Measurements from ENCODE around the gene PRELID1.

Gene PRELID1

DNA sequence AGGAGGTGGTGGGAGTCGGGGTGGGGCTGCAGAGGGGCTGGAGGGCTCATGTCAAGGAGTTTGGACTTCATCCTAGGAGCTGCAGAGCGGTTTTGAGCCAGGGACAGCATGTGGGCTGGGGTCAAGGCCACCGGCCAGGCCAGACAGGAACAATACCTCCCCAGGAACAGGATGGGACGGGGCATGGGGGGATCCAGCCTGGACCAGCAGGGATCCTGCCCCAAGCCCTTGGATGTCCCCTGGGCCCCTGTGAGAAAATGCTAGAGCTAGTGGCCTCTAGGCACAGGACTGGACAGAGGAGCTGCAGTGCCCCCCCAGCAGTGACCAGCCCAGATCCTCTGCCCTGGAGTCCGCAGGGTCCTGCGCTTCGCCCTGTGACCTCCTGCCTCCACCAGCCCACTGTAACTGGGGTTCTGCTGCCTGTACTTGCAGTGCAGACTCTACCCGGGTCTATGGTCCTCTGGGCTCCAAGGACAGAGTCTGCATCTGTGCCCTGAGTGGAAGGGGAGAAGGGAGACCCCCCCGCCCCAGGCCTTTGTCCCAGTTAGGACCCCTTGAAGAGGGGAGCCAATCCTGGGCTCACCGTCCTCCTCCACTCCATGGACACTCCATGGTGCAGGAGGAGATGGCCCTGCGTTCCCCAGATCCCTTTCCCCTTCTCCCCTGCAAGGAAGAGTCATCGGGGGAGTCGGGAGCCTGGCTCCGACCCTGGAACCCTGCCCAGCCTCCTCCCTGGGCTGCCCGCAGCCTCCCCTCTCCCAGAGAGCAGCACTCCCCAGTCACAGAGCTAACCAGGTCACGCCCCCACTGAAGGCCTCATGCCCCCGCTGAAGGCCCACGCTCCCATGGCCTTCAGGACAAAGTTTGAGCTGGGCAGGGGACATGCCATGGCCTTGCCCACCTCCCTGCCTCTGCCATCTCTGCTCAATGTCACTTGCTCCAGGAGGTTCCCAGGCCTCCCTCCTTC is 11.1 kb downstream of the PRELID1 start:
- DNase-seq = no peak

DNA sequence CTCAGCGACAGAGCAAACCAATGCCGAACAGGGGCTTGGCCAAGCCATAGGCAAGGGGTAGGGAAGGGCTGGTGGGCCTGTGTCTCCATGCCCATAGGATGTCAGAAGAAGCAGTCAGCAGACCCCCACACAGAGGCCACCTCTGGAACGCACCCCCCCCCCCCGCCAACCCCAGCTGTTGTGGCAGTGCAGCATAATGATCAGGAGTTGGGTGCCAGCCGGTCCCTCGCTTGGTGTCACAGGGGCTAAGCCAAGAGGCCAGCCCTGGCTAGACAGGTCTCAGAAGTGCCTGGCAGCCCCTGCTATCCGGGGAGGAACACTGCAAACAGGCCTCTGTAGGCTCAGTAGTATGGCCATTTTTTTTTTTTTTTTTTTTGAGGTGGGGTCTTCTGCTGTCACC is 11.8 kb downstream of the PRELID1 start:
- DNase-seq = no peak

DNA sequence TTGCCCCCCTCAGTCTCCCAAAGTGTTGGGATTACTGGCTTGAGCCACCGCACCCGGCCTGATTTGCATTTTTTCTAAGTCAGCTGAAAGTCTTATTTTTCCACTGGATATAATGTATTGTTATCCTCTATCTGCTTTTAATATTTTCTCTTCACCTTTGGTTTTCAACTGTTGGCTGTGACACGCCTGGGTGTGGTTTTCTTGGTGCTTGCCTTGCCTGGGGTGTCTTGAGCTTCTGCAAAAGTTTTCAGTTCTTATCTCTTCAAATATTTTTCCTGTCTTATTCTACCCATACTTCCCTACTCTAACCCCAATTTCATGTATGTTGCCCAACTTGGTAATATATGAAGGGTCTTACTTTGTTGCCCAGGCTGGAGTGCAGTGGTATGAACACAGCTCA is 12.4 kb downstream of the PRELID1 start:
- DNase-seq = no peak

DNA sequence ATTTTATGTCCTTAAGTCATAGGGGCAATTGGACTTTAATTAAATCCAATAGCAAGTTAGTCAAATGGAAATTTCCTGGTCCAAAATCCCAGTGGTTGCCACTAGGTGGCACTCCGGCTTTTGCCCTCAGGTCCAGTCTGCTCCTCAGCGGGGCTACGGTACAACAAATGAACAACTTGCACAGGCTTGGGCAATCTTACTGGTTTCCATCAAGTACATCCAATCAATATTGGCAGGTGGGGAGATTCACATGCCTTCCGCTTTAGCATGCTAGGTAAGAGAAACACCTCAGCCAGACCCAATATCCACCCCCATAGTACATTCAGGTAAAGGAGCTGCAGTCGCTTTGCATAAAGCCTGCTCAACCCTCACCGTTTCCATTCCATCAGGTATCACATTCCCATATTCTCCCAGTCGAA is 14.4 kb downstream of the PRELID1 start:
- DNase-seq = peak; percentile 59

DNA sequence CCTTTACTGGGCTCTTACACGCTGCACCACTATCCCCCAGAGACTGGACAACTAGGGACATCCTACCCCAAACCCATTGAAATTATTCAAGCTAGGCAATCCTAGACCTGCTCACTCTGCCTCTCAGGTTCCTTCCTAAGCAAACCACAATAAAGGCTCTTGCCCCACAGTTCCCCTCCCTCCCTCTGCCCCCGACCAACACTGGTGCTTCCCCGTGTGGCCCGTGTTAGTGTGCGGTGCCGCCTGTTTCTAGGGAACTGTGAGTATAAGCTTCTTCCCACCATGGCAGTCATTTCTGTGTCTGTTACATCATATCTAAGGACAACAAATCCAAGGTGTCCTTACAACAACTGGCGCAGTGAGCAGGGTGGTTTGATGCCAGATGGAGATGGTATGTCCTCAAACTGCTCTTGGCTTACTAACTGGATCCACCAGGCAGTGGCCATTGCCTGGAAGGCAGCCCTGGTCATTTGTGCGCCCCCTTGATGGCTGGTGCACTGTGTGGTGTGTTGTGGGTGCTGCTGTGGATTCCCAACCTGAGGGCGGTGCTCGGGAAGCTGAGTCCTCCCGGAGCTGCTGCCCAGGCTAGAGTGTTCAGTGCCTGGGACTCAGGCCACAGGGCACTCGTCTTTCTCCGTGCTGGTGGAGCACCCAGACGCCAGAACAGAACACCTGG is 16.5 kb downstream of the PRELID1 start:
- DNase-seq = no peak

DNA sequence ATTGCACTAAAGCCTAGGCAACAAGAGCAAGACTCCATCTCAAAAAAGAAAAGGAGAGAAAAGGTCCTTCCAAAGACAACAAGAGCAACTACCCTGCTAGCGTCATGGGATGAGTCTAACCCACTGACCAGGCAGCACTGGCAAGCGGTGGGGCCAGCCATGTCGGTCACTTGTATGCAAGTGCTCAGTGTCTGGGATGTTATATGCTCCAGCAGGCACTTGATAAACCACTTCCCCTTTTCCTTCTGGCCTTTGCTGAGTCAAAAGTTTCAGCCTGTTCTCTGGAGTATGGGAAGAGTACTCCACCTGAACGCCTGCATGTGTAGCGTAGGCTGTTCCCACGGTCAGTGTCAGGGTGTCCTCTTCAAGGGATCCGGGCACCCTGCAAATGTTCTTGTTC is 17.3 kb downstream of the PRELID1 start:
- no peak for DNase-seq

DNA sequence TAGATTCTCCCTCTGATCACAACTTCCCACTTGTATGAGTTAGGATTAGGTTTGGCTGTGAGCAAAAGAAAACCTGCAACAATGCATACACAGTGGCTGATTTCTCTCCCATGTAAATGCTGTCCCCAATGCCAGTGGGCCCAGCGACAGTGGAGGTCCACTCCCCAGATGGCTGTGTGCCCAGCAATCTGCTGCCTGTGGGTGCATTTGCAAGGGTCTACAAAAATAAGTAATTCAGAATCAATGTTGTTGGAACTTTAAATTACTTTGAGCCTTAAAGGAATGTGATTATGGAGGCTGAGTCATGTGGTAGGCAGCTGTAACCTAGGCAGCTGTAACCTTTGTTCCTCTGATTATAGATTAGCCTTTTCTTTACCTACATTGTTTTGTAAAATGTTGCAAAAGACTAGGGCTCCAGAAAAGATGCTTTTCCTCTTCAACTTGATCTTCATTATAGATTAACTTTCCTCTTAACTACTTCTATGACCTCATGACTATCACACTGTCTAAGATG is 22.3 kb downstream of the PRELID1 start:
- DNase-seq = no peak

DNA sequence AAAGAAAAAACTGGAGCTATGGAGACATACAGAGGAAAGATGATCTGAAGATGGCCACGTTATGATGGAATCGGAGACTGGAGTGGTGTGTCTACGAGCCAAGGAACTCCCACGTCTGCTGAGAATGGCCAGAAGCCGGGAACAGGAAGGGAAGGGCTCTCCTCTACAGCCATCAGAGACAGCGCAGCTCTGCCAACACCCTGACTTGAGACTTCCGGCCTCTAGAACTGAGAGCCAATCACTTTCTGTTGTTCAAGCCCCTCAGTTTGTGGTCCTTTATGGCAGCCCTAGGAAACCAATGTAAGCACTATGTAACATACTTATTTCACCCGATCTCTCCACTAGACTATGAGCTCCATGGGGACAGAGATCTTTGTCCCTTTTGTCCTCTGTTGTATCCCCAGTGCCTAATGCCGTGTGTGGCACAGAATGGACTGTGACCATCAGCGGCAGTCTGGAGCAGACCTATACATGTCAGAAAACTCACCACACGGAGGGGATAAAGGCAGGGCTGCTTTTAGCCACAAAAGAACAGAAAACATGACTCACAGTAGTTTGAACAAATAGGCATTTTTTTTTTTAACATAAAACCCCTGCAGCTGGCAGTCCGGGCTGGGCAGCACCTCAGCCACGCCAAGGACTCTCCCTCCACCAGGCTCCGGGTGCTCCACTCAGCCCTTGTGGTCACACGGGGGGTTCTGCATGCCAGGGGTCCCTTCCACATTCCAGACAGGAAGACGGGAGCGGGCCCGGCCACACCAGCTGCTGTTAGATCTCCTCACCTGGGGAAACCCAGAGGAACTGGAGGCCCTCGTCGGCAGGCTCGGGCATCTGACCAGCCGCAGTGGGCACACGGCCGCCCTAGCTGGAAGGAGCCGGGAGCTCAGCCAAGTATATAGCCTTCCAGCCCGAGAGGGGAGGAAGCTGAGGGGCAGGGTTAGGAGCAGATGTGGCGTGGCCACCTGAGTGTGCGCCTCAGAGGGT is 24.2 kb downstream of the PRELID1 start:
- DNase-seq = no peak

DNA sequence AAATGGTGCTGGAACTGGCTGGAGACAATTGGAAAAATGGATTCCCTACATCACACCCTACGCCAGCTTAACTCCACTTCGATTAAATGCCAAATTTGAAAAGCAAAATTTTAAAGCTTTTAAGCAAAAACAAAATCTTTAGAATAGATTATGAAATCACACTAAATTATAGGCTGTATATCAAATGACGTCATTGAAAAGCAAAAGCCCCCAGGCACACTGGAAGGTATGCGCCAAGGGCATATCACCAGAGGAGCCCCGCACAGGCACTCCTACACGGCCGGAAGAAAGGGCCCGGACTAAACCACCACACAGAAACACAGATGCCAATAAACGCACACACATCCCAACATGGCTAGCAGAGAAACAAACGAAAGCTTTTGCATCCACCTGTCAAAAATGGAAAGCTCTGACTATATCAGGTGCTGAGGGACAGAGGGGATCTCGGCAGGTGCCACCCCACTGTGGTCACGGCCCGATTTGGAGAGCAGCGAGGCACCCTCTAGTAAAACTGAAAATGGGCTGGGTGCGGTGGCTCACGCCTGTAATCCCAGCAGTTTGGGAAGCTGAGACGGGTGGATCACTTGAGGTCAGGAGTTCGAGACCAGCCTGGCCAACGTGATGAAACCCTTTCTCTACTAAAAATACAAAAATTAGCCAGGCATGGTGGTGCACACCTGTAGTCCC is 25.1 kb downstream of the PRELID1 start:
- no peak for DNase-seq

DNA sequence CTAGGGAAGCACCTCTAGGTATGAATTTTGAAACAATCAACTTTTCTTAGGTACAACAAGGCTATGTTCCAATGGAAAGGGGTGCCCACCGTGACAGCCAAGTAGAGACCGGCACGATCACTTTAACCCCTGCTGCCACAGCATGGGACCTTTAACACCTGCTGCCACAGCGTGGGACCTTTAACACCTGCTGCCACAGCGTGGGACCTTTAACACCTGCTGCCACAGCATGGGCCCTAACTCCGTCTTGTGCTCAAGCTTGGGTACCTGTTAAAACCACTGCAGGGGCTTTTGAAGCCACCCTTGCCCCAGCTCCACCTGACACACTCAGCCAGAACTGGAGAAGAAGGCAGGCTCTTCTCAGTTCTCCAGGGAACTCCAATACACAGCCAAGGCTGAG is 26.3 kb downstream of the PRELID1 start:
- DNase-seq = no peak

DNA sequence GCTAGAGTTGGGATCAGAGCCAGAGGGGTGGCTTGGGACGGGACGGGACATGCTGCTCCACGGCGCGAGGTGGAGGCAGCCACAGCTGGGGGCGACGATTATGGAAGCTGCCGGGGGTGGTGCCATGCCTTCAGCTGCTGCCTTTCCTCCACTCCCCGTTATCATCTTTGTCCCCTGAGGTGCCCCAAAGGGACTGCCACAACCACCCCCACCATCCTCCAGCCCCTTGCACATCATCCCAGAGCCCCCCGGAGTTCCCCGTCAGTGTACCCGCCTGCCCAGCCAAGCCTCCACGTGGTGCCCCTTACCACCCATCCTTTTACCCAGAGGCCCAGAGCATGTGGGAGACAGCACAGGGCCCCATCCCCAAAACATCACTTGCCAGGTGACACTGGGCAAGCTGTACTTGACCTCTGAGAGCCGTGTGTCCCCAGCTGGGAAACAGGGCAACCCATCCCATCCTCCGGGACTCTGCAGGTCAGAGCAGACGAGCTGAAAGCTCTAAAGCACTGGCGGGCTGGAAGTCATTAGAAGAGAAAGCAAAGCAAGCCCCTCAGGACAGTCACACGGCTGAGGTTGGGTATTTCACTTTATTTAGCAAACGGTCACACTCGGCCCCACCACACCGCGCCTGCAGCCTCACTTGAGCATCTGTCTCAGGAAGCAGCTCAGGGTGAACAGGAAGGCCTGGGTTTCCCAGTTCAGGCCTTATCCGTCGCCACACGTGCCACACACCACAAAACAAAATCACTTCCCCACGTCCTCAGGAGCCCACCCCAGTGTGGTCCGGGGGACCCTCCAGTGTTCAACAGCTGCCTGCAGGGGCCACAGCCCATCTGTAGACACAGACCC is 27.6 kb downstream of the PRELID1 start:
- no peak for DNase-seq

DNA sequence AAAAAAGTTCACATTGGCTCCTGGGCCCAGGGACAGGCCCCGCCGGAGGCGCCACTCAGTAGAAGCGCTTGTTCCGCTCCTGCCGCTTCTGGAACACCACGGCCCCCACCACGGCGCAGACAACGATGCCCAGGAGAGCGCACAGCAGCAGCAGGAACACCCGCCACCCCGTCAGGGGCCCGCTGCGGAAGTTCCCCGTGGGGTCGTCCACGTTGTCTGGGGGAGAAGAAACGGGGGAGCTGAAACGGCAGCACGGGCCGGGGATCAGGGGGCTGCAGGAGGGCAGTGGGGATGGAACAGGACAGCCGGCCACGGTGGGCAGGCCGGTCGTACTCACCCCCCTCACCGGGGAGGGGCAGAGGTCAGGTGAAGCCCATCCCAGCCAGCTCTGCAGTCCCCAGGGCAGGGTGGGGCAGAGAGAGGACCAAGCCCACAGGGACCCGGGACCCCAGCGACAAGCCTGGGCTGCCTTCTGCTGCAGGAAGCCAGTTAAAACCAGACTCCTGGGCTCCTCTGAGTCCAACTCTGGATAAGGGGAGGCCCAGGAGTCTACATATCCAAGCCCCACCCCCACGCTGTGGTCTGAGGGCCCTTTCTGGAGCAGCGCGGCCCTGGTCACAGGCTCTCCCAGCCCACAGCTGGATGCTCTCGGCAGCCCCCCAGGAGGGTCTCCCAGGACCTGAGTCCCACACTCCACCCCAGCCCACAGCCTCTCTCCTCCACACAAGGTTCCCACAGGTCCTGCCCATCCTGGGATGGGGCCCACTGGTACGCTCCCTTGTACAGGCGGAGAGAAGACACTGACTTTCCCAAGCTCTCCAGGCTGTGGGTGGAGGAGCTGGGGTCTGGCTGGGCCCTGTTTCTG is 28.7 kb downstream of the PRELID1 start:
- no peak for DNase-seq

DNA sequence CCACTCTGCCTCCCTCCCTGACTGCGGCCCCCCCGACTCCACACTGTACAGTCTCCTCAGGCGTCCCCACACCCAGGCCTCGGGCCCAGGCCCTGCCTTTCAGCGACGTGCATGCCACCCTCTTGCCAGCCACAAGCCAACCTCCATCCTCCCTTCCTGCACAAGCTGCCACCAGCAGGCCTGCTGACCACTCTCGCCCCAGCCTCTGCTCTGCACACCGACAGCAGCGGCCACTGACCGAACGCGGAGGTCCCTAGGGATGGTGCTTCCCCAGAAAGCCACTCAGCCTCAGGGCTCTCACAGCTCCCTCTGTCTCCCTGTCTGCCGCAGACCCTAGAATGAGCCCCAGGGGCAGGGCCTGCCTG is 29.3 kb downstream of the PRELID1 start:
- DNase-seq = no peak

DNA sequence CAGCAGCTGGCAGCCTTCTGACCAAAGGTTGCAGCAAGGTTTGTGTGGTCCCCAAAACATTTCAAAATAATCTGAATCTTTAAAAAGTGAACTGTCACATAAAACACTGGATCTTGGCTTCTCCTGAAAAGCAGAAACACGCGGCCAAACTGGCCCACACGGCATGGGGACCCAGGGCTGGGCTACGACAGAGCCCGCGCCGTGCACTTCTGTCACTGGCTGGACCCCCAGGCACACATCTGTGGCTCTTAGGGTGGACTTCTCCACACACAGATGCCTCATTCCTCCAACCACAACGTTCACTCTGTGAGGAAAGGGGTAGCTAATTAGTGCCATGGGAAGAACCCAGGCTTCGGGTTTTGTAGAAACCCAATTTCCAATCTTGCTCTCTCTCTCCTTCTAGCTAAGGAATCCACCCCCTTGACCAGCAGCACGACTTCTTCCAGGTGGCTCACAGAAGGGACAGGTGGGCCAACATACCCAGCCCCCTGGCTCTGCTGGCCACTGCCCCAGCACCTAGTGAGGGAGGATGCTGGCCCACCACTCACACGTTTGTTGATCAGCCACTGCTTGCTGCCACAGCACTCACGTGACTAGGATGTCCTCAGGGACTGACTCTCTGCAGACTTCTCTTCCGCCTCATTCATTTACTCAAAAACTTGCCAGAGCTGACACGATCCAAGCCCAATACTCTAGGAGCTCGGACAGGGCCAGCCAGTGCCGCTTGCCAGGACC is 30.0 kb downstream of the PRELID1 start:
- DNase-seq = no peak

DNA sequence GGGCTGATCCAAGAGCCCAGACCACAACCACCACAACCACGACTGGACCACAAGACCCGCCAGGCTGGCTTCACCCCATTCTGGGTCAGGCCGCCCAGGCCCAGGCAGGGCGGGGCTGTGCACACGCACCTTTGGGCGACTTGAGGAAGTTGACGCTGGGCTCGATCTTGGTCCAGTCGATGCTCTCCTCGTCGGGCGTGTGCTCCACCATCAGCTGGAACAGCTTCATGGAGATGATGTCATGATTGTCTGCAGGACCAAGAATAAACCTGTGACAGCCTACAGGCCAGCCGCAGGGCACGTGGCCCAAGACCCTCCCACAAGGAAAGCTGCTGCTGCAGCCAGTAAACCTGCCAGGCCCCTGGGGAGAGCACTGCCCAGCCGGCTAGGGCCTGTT is 30.6 kb downstream of the PRELID1 start:
- no peak for DNase-seq

DNA sequence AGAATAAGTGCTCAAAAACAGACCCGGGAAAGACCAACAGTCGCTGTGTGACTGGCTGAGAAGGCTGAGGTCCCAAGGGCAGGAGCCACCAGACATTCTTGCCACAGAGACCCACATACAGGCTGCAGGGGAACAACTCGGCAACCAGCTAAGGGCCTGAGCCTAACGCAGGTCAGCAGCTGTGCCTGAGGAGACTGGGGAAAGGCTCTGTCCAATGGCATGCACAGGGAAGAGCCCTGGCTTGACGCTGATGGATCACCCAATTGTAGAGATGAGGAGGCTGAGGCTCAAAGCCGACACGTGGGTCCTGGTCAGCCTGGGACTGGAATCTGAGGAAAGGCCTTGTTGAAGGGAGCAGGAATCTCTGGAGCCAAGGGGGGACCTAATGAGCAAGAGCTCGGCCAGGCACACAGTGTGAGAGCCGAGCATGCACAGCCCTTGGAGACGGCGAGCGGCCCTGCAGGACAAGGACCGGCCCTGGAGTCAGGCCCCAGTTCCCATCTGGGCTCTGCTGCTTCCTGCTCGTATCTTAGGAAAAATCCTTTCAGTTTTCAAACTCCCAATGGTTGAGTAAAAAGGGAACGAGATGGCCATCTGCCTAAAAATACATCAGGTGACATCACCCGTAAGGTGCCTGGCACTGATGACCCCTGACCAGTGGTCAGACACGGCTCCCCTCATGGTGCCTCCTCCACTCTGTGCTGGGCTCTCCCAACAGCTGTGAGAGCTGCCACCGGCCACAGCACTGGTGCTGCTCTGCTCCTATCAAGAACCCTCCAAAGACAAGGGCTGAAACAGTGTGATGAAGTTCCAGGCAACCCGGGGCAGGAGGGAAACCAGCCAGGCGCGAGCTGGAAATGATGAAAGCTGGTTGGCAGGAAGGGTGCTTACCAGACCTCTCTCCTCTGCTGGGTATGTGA is 31.4 kb downstream of the PRELID1 start:
- no peak for DNase-seq

DNA sequence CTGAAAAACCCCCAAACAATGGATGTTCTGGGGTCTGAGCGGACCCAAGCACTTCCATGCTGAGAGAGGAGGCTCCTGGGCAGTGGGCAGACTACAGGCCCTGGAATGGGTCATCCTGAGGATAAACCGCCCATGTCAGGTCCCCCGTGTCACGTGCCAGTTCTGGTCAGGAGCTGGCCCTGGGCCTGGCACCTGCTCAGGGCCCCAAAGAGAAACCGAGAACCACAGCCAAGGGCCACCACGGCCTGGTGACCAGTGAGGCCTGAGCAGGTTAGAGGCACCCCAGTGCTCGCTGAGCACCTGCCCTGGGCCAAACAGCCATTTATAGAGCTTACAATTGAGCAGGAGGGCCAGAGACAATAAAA is 32.1 kb downstream of the PRELID1 start:
- no peak for DNase-seq

DNA sequence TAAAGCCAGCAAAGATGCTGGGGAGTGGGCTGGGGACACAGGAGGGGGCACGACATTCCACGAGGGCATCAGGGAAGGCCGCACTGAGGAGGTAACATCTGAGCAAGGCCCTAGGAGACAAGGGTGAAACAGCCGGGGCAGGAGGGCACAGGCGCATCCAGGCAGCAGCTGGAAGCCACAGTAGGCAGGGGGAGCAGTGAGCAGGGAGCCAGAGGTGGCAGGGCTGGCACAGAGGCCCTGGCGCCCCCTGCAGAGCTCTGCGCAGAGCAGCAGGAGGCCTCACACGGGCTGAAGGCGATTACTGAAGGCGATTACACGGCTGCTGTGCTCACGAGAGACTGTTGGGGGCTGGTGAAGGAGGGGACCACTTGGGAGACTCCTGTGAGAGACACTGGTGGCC is 32.5 kb downstream of the PRELID1 start:
- DNase-seq = no peak
